NCI-H1092 (cell line): ENCODE measurements around the gene FBLN1.
"Not testable (repeated sequence)": the region's sequence is repeated elsewhere in the genome, so short reads cannot be mapped to it uniquely, and the experiment has no call there.

Experiments
- DNase-seq: peaks from one replicate; lab custom pipeline; 2025; lab: John Stamatoyannopoulos, UW

The FBLN1 gene

DNA sequence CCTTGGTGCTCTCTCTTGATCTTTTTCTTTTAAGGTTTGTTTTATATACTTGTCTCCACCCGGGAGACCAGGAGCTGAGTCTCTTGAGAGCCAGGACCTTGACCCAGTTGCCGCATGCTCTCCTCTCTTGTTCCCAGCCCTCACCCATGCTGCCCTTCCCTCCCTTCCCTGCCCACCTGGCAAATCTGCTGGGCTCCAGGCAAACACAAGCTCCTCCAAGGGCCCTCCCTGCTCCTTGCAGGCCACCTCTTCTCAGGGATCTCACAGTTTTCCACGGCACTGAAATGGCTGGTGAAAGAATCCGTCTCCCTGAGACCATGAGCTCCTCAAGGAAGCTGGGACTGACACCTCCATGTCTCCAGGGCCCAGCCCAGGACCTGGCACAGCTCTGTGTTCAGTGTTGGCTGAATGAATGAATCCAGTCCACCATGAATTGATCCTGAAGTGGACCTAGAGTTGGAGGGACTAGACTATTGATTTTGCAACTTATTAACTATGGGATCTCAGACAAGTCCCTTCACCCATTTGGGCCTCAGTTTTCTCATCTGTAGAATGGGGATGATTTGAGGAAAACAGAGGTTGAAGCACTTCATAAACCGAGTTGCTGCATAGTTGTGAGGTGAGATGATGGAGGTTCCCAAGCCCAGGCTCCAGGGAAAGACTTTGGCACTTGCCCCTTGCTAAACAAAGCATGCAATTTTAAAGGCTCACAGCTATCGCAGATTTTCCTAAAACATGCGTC, 25.1 kb upstream of the FBLN1 start:
- no peak for DNase-seq

DNA sequence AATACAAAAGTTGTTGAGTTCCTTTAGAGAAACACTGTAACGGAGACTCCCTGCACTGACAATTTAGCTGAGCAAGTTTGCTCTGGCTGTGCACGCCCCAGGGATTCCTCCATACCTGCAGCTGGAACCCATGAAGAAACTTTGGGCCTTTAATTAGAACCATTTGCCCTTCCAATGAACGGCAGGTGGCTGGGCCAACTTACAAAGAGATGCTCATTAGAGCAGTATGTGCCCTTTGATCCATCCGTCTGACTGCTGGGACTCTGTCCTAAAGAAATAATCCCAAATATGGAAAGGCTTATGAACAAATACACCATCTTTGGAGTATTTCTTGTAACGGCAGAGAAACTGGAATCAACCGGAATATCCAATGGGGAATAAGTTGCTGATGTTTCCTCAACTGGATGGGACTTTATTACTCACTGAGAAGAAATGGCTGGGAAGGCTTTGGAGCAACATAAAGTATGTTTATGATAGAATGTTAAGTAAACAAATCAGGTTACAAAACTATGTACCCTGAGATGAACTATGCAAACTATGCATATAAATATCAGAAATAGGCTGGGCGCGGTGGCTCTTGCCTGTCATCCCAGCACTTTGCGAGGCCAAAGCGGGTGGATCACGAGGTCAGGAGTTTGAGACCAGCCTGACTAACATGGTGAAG, 24.4 kb upstream of the FBLN1 start:
- no peak for DNase-seq

DNA sequence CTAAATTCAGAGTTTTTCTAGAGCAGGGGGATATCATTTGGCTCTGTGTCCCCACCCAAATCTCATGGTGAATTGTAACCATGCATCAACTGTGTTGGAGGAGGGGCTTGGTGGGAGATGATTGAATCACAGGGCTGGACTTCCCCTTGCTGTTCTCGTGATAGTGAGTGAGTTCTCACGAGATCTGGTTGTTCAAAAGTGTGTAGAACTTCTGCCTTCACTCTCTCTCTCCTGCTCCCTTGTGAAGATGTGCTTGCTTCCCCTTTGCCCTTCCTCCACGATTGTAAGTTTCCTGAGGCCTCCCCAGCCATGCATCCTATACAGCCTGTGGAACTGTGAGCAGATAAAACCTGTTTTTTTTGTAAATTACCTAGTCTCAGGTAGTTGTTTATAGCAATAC, 22.0 kb upstream of the FBLN1 start:
- no peak for DNase-seq

- no peak for DNase-seq
These were observed 21.0 kb upstream of the FBLN1 start for GRCh38 chr22:45481661-45482060.

DNA sequence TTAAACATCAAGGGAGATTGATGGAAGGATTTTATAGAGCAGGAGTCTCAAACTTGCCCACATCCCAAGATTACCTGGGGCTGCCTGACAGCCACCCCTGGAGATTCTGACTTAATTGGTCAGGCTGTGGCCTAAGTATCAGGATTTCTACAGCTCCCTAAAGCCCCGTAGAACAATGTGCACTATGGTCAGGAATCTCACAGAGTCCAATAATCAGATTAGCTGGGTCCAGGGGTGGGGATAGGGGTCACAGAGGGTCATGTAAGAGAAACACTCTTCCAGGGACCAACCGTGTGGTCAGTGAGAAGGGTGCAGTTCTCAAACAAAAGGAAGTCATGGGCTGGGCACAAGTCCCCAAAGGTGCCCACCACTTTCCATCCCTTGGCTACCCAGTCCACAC, 20.5 kb upstream of the FBLN1 start:
- DNase-seq, result no peak

DNA sequence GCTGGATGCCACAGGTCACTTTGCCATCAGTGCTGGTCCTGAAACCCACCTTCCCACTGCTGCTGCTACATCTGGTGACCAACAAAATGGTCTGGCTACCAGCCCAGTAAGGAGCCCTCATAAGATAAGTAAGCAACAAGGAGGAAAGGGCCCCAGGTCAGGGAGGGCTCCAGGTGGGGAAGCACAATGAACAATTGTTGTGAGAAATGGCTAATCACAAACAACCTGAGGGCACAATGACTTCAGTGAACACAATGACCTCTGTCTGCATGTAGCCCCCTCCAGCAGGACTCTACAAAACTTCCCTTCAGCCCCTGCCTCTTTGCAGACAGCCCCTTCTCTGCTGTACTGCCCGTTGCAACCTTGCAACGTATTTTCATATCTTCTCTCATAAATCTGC, 19.4 kb upstream of the FBLN1 start:
- DNase-seq, result no peak

DNA sequence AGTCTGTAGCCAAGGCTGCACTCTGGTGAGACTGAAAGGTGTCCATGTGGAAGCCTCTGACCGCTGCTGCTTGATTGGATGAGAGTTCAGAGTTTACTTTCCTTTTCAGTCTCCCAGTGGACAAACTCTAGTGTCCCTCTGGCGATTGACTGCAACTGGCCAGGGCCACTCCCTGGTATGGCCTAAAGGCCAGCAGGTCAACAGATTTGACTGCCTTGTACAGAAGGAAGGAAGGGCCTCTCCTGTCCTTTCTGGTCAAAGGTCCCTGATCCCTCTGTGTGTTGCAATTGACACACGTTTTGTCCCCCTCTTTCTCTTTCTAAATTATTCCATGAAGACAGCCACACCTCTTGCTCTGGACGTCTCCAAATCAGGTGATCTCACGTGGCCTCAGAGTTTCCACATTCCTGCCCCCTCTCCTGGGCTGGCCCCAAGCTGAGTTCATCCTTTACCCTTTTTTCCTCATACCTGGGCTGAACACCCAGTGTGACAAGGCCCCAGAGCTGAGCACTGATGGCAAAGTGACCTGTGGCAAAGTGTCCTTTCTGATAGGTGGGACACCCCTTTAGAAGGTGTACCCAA, 18.7 kb upstream of the FBLN1 start:
- no peak for DNase-seq

DNA sequence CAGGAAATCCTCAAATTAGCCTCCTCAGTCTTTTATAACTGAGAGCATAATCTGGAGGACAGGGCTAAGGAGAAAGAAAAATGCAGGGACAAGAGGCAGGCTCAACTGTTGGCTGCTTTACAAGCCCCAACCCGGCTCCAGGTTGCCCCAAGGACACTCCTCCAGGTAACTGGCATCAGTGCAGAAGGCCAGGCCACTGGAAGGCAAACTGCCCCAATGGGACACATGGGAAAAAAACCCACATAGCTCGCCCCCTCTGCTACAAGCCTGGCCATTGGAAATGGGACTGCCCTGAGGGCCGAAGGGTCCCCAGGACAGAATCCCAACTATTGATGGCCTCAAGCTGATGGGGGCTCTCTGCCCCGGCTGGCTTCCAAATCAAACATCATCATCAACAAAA, 17.9 kb upstream of the FBLN1 start:
- DNase-seq, result no peak

DNA sequence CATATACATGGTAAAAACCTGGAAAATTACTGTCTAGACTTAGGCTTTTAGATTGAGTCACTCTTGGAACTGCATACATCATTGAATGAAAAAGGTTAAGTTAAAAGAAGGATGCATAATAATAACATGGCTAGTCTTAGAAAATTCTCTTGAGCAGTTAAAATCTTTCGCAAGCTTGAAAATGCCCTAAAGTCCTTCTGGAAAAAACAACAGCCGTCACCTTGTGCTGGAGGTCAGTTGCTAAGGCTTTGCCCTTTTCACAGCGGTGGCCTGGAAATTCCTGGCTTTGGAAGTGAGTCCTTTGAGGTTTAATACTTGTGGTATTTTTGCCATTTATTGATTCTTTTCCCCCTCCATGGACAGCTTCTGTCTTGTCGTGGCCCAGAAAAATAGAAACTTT, 17.4 kb upstream of the FBLN1 start:
- DNase-seq, result no peak

- DNase-seq, result no peak
These were observed 13.8 kb upstream of the FBLN1 start for GRCh38 chr22:45488764-45489370.

DNA sequence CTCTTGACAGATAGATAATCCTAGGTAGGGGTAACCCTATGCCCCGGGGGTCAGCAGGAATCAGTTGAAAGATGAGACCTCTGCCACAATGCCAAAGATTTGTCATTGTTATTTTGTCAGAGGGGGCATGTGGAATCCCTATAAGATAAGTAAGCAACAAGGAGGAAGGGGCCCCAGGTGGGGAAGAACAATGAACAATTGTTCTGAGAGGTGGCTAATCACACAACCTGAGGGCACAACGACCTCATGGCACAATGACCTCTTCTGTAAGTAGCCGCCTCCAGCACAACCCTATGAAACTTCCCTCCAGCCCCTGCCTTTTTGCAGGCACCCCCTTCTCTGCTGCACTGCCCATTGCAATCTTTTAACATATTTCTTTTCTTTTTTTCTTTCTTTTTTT, 11.8 kb upstream of the FBLN1 start:
- no peak for DNase-seq

DNA sequence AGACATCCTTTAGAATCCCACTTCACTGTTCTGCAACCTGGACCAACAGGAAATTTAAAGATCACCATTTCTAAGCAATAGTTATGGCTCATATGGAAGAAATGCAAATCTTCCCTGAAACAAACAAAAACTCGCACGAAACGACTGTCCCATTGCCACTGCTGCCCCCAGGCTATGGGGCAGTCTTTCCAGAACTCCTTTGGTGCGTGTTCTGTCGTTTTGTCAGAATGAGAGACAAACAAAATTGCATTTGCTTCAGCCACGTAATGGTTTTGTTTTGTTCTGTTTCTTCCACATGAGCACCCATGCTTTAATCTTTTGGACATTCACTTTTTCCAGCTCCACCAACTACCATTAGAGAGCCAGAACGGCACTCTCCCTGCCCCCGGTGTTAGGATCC, 10.8 kb upstream of the FBLN1 start:
- DNase-seq, result no peak

GRCh38 chr22:45493286-45493771, 9.4 kb upstream of the FBLN1 start:
- no peak for DNase-seq

DNA sequence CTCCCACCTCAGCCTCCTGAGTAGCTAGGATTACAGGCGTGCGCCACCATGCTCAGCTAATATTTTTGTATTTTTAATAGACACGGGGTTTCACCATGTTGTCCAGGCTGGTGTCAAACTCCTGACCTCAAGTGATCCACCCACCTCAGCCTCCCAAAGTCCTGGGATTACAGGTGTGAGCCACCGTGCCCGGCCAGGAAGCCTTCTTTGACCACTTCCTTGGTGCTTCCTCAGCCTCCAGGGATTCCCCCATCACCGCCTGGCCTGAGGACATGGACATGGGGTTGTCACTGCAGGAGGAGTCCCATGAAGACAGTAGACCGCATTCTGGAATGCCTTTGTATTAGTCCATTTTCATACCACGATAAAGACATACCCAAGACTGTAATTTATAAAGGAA, 8.4 kb upstream of the FBLN1 start:
- not testable (repeated sequence) for DNase-seq

DNA sequence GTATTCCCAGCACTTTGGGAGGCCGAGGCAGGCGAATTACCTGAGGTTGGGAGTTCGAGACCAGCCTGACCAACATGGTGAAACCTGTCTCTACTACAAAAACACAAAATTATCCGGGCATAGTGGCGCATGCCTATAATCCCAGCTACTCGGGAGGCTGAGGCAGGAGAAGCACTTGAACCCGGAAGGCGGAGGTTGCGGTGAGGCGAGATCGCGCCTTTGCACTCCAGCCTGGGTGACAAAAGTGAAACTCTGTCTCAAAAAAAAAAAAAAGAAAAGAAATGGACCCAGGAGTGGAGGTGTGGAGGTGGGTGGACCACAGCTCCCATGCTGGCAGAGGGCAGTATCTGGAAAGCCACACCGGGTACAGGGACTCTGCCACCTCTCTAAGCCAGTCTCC, 7.1 kb upstream of the FBLN1 start:
- DNase-seq, result not testable (repeated sequence)

DNA sequence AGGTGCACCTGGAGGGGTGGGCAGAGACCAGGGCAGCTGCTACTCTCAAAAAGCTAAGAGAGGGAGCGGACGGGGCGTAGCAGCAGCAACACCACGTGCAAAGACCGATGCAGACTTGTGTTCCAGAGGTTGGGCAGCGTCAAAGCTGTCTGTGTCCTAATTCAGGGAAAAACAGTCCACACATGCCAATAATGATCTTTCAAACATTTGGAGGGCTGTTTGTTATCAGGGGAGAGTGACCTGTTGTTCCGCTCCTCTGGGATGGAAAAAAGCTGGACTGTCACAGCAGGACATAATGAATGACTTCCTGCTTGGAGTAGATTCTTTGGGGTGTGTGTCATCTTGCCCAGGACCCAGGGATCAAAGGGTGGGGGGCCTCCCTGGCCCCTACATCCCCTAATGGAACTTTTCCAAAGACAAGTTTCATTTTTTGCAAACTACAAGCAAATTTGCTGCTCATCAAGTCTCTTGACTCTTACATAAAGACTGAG, 6.2 kb upstream of the FBLN1 start:
- DNase-seq, result no peak

- DNase-seq, result no peak
These were observed 5.1 kb upstream of the FBLN1 start for GRCh38 chr22:45497351-45498145.

- no peak for DNase-seq
These were observed 2.9 kb upstream of the FBLN1 start for GRCh38 chr22:45499746-45500145.

- no peak for DNase-seq
These were observed 550 bp downstream of the FBLN1 start for GRCh38 chr22:45503050-45503815.

DNA sequence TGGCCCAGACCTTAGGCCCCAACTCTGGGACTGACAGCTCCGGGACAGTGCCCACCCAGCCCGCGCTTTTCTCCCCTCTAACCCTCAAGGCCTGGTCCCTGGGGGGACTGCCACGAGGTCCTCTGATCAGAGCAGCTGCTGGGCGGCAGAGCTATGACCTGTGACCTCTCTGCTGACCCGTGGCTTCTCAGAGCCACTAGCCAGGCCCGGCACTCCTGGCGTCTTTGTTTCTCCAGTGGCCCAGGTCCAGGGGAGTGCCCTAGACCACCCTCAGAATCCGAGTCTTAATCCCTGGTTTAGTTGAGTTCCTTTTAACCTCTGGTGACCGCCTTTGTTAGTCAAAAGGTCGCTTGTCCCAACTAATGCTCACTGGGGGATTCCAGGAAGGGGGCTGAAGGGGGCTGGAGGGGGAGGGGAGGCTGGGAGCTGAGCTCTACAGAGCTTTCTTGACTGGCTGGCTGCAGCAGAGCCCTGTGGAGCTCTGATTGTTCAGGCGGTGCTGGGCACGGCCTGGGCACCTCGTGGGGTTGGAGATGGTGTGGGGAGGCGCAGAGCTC, 1.2 kb downstream of the FBLN1 start:
- DNase-seq, result no peak
